ENCODE measurements around the gene SMPD2.

SMPD2 gene, protein sequence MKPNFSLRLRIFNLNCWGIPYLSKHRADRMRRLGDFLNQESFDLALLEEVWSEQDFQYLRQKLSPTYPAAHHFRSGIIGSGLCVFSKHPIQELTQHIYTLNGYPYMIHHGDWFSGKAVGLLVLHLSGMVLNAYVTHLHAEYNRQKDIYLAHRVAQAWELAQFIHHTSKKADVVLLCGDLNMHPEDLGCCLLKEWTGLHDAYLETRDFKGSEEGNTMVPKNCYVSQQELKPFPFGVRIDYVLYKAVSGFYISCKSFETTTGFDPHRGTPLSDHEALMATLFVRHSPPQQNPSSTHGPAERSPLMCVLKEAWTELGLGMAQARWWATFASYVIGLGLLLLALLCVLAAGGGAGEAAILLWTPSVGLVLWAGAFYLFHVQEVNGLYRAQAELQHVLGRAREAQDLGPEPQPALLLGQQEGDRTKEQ
- total RNA-seq = 27.5 to 33.3 (median 30.0) reads per million in 4 donors

DNA sequence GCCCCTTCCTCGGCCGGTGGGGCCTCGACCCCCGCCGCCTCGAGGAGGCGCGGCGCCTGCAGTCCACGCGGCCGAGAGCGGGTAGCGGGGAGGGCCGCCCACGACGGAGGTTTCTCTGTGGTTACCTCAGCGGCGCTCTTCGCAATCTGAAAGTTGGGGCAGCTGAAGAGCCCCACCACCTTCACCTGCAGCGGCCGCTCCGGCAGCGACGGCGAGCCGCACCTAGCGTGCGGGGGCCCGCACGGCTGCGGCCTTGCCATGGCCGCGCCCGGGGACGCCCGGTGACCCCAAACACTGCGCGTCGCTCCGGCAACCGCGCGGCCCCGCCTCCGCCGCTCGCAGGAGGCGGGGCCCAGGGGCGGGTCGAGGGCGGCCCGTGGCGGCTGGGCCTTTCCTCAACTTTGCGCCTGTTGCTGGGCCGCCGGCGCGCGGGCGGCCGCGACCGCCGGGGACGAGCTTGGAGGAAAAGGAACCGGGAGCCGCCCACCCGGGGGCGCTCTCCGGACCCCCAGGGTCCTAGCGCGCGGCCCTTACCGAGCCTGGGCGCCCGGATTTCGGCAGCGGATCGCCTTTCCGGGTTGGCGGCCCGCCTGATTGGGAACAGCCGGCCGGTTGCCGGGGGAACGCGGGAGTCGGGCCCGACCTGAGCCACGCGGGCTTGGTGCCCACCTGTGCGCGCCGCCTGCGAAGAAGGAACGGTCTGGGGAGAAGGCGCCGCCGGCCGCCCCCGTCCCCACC, at the start of gene SMPD2, which contains the start of gene PPIL6:
Gene SMPD2 (plus strand): TSS at position 394 of the 738 bp plus-strand sequence. CDS start 398 bp downstream, outside the sequence.
Gene PPIL6 (minus strand): TSS at position 298 of the 738 bp plus-strand sequence. CDS start 38 bp downstream, at position 260.
- peak; percentile 60 to 80 (median 68) for DNase-seq

- DNase-seq = no peak
Measured at GRCh38 chr6:109393157-109393885, 47.2 kb upstream of the SMPD2 start.

DNA sequence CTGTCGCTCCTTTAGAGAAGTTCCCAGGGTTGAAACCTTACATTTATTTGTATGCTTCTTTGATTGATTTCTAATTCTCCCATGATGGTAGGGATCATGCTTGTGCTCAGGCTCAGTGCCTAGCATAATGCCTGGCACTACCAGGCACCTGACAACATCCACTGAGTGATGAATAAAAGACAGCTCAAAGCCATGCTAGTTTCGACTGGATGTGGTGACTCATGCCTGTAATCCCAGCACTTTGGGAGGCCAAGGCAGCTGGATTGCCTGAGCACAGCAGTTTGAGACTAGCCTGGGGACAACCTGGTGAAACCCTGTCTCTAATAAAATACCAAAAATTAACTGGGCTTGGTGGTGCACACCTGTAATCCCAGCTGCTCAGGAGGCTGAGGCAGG, 46.6 kb upstream of the SMPD2 start:
- no peak for DNase-seq

DNA sequence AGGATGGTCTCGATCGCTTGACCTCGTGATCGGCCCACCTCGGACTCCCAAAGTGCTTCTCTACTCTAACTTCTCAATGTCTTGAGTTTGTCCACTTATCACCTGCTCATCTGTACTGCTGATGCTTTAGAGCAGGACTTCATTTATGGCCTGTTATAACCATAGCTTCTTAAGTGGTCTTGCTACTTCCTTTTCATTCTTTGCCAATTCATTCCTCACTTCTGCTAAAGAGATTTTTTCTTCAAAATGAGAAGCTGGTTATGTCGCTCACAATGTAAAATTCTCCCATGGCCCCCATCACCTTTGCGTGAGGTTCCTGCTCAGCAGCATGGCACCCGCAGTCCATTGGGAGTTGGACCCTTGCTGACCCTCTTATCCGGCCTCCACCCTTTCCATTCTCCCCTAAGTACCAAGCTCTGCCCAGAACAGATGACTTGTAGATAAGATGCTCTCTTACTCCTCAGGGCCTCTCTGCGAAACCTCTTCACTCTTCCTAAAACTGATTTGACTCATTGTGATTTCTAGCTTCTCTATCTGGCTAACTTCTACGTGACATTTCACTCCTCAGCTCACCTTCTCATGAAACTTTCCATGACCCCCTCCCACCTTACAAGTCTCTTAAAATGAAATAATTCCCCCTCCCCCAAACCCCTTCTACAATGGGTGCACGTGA, 44.3 kb upstream of the SMPD2 start:
- no peak for DNase-seq

- DNase-seq = no peak
Measured at GRCh38 chr6:109397020-109397419, 43.5 kb upstream of the SMPD2 start.

DNA sequence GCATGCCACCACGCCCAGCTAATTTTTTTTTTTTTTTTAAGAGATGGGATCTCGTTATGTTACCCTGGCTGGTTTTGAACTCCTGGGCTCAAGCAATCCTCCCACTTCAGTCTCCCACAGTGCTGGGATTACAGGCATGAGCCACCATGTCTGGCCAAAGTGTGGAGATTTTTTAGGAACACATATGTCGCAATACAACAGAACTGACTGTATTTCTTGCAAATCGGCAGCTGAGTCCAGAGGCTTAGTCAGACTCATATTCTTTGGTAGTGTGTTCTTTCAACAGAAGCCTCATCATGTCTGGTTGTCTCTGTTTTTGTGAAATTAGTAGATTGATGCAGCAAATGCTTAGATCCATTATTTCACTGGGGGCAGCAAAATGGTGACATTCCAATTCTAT, 34.3 kb upstream of the SMPD2 start:
- no peak for DNase-seq

DNA sequence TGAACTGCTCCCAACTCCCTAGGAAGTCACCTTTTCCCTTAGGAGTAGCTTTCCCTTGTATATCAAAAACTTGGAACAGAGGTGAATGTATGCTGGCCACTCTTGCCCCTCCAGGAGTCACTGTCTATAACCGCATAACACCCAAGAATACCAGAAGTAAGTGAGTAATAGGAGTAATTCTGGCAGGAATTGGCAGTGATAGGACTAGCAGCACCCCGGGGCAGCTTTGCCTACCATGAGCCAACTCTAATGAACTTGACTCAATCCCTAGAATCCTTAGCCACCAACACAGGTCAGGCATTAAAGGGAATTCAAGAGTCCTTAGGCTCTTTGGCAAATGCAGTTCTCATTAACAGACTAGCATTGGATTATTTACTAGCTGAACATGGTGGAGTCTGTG, 29.5 kb upstream of the SMPD2 start:
- DNase-seq = no peak

- no peak for DNase-seq
Measured at GRCh38 chr6:109417646-109418045, 22.9 kb upstream of the SMPD2 start.

GRCh38 chr6:109420751-109421150, 19.8 kb upstream of the SMPD2 start:
- DNase-seq = no peak

GRCh38 chr6:109421184-109421583, 19.3 kb upstream of the SMPD2 start:
- no peak for DNase-seq

DNA sequence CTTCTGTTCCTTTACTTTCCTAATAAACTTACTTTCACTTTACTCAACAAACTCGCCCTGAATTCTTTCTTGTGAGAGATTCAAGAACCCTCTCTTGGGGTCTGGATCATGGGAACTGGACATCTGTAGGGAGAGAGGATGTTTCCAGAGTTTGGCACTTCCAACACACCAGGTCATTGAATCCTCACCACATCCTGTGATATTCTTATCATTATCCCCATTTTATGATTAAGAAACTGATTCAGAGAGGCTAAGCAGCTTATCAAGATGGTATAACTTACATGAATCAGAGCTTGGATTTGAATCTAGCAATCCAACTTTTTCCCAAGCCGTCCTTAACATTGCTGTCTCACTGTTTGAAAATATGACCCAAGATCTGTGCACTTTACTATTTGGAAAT, 15.6 kb upstream of the SMPD2 start:
- DNase-seq = no peak

DNA sequence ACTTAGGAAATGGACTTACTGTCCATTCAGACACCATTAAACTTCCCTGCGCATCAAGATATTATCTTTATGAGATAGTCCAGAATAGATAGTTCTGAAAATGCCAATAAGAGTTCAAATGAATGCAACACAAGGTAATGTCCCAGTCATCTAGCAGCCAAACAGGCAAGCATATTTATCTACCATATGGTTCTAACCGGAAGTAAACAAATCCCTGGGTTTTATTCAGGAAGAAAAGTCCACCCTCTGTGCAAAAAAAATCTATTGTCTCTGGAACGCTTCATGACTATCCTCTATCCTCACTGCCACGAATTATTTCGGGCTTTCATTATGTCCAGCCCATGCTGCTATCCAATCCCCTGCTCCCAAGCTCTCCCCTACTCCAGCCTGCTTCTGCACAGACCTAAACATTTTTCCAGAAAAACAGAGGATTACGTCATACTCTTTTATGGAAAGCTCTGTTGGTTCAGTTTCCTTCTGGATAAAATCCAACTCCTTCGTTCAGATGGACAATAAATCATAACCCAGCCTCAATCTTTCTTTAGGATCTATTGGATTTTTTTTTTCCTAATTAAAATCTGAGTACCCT, 11.5 kb upstream of the SMPD2 start:
- DNase-seq = no peak

- no peak for DNase-seq
Measured at GRCh38 chr6:109429496-109429895, 11.0 kb upstream of the SMPD2 start.

DNA sequence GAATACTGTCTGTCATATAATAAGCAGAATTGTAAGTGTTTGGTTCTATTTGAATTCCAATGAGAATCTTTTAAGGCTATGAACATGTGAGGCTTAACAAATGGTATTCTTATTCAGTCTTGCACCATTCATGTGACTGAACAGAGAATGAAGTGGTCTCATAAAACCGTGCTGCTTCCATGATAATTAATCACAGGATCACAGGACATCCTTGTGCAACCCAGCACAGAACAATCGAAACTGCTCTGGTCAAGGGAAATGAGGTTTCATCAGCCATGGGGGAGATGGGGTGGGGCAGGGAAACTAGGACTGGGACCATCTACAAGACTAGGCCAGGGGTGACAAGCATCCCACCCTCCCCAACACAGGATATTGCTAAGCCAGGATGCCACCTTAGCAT, 6.1 kb upstream of the SMPD2 start:
- no peak for DNase-seq

GRCh38 chr6:109436041-109436440, 4.5 kb upstream of the SMPD2 start:
- no peak for DNase-seq

DNA sequence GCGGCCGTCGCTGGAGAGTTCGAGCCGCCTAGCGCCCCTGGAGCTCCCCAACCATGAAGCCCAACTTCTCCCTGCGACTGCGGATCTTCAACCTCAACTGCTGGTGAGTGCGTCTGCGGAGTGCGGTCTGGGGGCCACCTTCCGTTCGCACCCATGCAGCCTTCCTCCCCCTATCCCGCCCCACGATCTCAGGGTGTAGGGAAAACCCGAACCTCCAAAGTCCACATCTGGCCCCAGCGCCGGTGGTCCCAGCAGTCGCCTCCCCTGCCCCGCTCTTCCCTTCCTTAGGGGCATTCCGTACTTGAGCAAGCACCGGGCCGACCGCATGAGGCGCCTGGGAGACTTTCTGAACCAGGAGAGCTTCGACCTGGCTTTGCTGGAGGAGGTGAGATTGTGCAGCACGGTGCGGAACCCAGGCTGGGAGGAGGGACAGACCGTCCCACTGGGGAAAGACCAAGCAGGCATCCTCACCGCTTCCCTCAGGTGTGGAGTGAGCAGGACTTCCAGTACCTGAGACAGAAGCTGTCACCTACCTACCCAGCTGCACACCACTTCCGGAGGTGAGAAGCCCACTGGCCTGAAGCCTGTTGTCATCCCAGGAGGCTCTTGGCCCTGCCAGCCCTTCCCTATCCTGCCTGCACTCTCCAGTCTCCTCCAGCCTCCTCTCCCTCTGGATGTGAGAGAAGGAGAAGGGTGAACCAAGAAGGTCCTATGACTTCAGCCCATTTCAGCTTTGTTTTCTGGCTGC, 719 bp downstream of the SMPD2 start:
- peak; percentile 32 to 42 (median 39) for DNase-seq

DNA sequence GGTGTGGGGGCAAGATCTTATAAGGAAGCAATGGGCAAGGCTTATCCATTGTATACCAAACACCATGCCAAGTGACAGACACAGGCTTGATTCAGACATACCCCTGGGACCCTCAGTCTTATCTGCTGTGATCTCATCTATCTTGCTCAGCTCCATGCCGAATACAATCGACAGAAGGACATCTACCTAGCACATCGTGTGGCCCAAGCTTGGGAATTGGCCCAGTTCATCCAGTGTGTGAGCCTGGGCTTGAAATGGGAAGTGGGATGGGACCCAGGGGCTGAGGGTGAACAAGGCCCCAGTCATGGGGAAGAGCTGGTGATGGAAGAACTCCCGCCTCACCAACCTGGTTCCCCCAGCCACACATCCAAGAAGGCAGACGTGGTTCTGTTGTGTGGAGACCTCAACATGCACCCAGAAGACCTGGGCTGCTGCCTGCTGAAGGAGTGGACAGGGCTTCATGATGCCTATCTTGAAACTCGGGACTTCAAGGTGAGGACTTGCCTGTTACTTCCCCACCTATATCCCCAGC, 1.9 kb downstream of the SMPD2 start:
- DNase-seq = no peak

DNA sequence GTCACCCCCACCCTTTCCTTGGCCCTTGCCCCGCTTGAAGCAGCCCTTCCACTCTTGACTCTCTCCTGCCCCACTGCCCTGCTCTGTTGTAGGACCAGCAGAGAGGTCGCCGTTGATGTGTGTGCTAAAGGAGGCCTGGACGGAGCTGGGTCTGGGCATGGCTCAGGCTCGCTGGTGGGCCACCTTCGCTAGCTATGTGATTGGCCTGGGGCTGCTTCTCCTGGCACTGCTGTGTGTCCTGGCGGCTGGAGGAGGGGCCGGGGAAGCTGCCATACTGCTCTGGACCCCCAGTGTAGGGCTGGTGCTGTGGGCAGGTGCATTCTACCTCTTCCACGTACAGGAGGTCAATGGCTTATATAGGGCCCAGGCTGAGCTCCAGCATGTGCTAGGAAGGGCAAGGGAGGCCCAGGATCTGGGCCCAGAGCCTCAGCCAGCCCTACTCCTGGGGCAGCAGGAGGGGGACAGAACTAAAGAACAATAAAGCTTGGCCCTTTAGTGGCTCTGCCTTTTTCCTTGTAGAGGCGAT, 3.0 kb downstream of the SMPD2 start:
- no peak for DNase-seq

DNA sequence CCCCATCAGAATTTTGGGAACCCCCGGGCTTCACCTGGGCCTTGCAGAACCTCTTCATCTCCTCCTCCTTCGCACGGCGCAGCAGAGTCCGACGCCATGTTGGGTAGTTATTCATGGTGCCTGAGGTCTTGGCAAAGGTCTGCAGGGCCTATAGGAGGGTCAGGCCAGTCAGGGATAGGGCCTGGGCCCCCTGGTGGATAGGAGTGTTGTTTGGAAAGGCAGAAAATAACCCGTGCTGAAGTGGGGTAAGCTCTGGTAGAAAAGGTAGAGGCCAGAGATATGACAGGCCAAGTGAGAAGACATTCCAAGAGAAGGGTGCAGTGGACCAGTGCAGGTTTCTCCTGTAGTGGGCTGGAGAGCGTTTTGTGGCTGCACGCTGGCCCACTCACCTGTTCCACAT, 4.9 kb downstream of the SMPD2 start:
- DNase-seq = no peak

DNA sequence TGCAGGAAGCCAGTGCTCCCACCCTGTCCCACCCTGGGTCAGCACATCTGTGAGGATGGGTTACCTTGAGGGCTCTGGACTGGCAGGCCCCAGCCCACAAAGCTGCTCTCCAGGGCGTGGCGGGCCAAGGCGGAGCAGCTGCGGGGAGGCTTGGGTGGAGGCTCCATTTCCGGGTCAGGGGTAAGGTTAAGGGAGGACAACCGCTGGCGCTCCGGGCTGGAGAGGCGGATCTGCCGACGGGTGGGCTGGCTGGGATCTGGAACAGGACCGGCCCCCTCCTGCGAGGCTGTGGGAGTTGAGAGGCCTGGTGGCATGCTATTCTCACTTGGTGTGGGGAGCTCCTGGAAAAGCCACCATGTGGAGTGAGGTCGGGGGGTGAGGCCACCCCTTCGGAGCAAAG, 5.5 kb downstream of the SMPD2 start:
- no peak for DNase-seq

GRCh38 chr6:109446541-109446940, 6.0 kb downstream of the SMPD2 start:
- no peak for DNase-seq

Measured in T-helper 1 cell (primary cell).